LNCaP clone FGC (cell line): ENCODE data around the gene CEP72.
"Not testable (repeated sequence)": the region's sequence is repeated elsewhere in the genome, so short reads cannot be mapped to it uniquely, and the experiment has no call there.

Source experiments
- DNase-seq: peaks from one replicate; pipeline ENCODE4 v3.0.0-alpha.2; 2011; ENCODE audit warnings: low read depth
- H3K4me3 ChIP-seq: 2 replicates; pipeline ENCODE4 v1.5.1; 2011; ENCODE audit warnings: mild to moderate bottlenecking, low read depth, low read length, control low read depth
- TF ChIP-seq, protein P1 (sequence below): IDR thresholded peaks from 2 replicates; pipeline ENCODE4 v1.5.1; 2012; ENCODE audit warnings: mild to moderate bottlenecking; ENCODE audit not compliant: control insufficient read depth, insufficient read depth; ENCODE audit errors: extremely low read depth

Gene CEP72

DNA sequence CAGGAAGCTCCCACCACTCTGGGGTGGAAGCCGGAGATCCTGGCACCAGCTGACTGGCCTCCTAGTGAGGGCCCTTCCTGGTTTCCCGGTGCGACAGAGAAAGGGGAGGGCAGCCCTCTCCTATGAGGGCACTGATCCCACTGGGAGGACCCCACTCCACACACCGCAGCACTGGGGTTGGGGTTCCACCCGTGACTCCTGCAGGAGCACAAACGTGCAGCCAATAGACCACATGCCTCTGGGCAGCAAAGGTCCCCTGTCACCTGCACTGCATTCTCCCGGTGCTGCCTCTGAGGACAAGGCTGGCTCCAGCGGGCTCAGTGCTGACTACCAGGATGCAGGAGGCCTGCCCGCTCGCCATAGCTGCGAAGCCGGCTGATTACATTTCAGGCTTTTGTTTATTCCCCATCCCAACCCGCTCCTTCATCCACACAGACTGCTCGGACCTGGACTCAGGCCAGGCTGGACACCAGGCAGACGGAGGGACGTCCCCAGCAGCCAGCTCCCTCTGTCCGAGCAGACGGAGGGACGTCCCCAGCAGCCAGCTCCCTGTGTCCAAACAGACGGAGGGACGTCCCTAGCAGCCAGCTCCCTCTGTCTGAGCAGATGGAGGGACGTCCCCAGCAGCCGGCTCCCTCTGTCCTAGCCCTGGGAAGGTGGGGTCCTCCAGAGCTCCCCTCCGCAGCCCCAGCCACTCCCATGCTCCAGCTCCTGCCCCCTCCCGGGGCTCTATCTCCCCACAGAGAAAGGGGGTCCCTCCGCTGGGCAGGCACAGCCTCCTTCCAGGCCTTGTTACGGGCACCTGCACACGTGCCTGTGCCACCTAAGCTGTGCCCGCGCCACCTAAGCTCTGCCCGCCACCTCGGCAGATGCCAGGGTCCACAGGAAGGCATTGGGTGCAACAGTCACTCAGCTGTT lies 8.8 kb upstream of the CEP72 start:
- no peak for DNase-seq
- TF ChIP-seq, protein P1, sequence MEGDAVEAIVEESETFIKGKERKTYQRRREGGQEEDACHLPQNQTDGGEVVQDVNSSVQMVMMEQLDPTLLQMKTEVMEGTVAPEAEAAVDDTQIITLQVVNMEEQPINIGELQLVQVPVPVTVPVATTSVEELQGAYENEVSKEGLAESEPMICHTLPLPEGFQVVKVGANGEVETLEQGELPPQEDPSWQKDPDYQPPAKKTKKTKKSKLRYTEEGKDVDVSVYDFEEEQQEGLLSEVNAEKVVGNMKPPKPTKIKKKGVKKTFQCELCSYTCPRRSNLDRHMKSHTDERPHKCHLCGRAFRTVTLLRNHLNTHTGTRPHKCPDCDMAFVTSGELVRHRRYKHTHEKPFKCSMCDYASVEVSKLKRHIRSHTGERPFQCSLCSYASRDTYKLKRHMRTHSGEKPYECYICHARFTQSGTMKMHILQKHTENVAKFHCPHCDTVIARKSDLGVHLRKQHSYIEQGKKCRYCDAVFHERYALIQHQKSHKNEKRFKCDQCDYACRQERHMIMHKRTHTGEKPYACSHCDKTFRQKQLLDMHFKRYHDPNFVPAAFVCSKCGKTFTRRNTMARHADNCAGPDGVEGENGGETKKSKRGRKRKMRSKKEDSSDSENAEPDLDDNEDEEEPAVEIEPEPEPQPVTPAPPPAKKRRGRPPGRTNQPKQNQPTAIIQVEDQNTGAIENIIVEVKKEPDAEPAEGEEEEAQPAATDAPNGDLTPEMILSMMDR = no peak
- H3K4me3 ChIP-seq = no peak overlapping the region

DNA sequence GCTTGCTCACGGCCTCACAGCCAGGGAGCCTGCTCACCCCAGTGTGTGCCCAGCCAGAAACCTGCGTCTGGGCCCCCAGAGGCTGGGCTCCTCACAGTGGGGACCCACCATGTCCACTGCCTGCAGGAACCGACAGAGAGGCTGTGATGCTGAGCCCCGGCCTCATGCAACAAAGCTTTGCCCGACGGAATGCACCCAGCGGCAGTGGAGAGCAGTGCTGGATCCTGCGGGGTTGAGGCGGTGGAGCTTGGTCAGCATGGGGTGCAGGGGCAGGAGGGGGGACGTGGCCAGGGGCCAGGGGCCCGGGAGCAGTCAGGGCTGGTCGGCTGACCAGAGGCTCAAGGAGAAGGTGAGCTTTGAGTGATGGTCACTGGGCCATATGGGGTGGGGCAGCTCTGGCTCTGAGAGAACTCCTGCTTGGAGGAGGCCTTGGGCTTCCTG lies 7.7 kb upstream of the CEP72 start:
- no peak for DNase-seq
- H3K4me3 ChIP-seq = no peak overlapping the region
- TF ChIP-seq, protein P1 = no peak

DNA sequence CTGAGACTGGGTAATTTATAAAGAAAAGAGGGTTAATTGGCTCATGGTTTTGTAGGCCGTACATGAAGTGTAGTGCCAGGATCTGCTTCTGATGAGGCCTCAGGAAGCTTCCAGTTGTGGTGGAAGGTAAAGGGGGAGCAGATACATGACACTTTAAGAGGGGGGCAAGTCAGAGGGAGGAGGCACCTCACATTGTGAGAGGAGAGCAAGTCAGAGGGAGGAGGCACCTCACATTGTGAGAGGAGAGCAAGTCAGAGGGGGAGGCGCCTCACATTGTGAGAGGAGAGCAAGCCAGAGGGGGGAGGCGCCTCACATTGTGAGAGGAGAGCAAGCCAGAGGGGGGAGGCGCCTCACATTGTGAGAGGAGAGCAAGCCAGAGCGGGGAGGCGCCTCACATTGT lies 7.0 kb upstream of the CEP72 start:
- not testable (repeated sequence) for H3K4me3 ChIP-seq, DNase-seq

DNA sequence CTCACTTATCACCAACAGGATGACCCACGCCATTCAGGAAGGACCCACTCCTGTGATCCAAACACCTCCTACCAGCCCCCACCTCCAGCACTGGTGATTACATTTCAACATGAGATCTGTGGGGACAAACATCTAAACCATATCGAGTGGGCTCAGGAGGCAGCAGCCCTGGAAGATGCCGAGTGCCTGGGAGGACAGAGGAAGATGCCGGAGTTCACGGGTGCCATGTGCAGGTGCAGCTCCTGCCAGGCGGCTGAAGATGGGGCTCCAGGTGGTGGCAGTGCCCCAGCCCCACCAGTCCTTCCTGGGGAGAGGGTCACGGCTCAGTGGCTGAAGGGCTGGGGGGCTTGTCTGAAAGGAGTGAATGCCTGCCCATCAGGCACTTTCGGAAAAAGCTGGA lies 6.1 kb upstream of the CEP72 start:
- H3K4me3 ChIP-seq = no peak overlapping the region
- no peak for DNase-seq
- TF ChIP-seq, protein P1 = no peak

DNA sequence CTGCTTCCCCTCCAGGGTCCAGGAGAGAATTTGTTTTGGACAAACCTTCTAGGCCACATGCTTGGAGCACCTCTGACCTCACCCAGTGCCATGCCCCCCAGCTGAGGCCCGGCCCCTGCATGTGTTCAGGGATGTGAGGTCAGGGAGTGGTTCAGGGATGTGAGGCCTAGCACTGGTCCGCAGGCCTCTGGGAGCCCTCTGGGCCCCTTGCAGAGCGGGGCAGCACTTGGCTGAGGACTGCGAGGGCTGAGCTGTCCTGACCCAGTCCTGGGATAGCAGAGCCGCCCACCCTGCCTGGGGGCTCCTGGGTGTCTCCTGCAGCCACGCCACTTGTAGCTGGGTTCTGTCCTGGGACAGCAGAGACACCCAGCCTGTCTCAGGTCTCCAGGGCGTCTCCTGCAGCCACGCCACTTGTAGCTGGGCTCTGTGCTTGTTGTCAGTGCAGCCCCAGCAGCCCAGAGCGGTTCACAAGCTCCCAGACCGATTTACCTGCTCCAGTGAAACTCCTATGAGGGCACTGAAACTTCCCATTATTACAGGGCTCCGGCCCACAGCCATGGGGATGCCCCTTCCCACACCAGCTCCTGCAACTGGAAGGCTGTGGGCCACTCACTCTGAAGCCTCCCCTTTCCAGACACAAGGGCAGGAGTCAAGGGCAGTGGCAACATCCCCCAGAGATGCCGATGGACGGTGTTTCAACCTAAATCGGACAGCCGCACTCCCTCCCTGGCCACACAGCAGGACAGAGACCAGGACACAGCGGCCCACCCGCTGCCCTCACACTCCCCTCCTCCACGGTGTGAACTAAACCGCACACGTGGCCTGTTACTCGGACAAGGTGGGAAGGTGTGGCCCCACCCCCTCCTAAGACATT lies 5.4 kb upstream of the CEP72 start:
- TF ChIP-seq, protein P1 = no peak

DNA sequence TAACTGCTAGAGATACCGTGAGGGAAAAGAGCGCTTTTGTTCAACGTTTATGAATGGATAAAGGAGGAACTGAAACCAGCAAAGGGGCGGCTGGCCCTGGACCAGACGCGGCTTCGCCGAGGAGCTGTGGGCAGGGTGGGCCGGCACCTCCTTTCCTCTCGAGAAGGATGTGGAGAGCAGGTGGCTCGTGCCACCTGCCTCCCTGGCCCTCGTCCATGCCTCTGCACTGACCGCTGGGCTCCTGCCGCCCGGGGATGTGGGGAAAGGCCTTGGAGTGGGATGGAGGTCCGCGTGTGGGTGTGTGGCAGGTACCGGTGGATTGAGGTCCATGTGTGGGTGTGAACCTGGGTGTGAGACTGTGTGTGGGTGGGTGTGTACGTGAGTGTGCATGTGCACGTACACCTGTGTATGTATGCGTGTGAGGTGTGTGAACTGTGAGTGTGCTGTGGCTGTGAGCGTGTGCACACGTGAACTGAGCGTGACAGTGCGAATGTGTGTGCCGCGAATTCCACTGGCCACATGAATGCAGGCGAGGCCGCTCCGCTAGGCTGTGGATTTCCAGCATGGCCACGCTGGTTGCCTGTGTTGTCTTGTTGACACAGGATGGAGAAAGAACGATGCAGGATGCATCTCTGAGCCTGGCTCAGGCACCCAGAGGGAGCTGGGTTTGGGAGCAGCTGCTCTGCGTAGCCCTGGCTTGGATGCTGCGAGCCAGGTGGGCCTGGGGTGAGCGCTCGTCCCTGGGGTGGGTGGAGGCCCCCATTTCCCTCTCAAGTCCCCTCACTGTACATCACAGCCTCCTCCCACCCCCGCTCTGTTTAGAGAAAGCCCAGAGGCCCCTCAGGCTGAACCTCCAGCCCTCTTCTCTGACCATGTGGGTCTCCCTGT lies 4.4 kb upstream of the CEP72 start:
- no peak for DNase-seq
- H3K4me3 ChIP-seq = no peak overlapping the region
- TF ChIP-seq, protein P1 = no peak

More for the DNA sequence above, 5.4 kb upstream of the CEP72 start:
- no peak for DNase-seq
- H3K4me3 ChIP-seq = no peak overlapping the region
